ENCODE measurements around the gene PCDHGC4.

The PCDHGC4 gene

DNA sequence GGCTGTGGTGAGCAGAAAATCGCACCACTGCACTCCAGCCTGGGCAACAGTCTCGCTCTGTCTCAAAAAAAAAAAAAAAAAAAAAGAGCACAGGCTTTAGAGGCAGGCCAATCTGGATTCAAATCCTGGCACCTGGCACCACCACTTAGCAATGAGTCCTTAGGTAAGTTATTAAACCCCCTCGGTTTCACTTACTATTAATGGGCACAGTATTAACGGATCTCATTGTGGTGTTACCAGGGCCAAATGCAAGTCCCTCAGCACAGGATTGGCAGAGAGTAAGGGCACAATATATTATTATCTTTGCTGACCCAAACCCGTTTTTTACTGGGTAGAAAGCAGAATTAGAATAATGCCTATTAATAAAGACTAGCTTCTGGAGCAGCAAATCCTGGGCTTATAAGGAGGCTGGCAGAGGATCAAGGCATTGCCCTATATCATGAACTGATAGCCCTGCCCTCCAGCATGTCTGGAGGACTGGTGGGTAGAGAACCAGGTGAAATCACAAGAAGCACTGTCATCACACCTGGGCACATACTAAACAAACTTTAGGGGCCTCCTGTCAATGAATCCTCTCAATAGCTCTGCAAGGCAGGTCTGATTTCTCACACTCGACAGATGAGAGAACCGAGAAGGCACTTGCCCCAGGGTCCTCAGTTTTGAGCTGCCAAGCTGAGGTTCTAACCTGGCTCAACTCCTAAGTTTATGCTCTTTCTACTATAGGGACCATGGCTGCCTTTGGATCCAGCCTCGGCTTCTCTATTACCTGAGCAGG lies 21.7 kb downstream of the PCDHGC4 start:
- in situ Hi-C loops (cut with MboI; ENCODE audit: low sequenced_read_pairs, unreplicated experiment) = no loop called here
- TF ChIP-seq, protein P1, sequence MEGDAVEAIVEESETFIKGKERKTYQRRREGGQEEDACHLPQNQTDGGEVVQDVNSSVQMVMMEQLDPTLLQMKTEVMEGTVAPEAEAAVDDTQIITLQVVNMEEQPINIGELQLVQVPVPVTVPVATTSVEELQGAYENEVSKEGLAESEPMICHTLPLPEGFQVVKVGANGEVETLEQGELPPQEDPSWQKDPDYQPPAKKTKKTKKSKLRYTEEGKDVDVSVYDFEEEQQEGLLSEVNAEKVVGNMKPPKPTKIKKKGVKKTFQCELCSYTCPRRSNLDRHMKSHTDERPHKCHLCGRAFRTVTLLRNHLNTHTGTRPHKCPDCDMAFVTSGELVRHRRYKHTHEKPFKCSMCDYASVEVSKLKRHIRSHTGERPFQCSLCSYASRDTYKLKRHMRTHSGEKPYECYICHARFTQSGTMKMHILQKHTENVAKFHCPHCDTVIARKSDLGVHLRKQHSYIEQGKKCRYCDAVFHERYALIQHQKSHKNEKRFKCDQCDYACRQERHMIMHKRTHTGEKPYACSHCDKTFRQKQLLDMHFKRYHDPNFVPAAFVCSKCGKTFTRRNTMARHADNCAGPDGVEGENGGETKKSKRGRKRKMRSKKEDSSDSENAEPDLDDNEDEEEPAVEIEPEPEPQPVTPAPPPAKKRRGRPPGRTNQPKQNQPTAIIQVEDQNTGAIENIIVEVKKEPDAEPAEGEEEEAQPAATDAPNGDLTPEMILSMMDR (IDR thresholded peaks at IDR 0.05; ENCODE audit: borderline replicate concordance, control extremely low read depth, extremely low read depth, insufficient read depth, missing control alignments) = no peak
- no peak for DNase-seq (ENCODE audit: low spot score)

DNA sequence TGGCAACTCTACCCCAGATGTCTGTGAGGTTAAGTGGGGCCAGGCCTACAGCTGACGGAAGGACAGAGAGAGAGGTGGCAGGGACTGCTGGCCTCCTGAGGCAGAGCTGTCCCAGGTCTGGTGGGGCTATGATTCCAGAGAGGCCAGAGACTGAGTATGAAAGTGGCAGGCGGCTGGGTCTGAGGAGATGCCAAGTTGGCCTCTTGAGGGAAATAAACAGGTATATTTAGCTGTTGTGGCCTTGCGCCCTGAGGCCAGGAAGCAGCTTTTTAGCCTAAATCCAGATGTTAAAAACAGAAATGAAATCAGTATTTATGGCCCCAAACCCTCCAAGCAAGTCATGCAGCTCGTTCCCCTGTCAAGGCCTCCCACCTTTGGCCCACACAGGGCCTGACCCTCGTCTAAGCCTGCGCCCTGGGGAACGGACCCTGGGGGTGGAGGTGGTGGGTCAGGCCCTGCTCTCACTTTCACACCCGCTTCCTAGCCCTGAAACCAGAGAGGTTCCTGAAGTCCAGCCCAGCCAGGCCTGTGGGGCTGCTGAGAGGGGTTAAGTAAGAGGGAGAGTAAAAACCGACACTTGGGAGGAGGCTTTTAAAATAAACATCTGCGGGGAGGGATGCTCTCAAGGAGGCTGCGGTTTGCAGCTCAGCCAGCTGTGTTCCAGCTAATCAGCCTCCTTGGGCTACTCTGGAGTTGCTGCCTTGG lies 22.7 kb downstream of the PCDHGC4 start:
- DNase-seq (ENCODE audit: low spot score) = no peak
- in situ Hi-C loops (cut with MboI; ENCODE audit: low sequenced_read_pairs, unreplicated experiment) = no loop called here
- TF ChIP-seq, protein P1 (IDR thresholded peaks at IDR 0.05; ENCODE audit: borderline replicate concordance, control extremely low read depth, extremely low read depth, insufficient read depth, missing control alignments) = no peak

DNA sequence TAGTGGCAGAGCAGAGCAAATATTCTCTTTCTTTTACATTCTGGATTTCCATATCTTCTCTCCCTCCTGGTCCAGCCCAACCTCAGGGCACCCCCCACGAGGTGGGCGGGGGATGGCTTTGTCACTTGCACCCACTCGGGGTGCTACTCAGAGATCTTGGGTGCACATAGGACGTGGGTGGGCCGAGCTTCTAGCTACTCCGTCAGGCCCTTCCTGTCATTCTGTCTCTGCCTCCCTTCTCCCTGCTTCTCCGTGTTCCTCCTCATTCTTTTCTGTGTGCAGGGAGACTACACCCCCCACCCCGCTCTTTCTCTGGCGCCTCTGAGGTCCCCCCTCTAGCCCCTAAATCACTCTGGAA lies 23.6 kb downstream of the PCDHGC4 start:
- in situ Hi-C loops (cut with MboI; ENCODE audit: low sequenced_read_pairs, unreplicated experiment) = no loop called here
- DNase-seq (ENCODE audit: low spot score) = no peak
- TF ChIP-seq, protein P1 (IDR thresholded peaks at IDR 0.05; ENCODE audit: borderline replicate concordance, control extremely low read depth, extremely low read depth, insufficient read depth, missing control alignments) = no peak

DNA sequence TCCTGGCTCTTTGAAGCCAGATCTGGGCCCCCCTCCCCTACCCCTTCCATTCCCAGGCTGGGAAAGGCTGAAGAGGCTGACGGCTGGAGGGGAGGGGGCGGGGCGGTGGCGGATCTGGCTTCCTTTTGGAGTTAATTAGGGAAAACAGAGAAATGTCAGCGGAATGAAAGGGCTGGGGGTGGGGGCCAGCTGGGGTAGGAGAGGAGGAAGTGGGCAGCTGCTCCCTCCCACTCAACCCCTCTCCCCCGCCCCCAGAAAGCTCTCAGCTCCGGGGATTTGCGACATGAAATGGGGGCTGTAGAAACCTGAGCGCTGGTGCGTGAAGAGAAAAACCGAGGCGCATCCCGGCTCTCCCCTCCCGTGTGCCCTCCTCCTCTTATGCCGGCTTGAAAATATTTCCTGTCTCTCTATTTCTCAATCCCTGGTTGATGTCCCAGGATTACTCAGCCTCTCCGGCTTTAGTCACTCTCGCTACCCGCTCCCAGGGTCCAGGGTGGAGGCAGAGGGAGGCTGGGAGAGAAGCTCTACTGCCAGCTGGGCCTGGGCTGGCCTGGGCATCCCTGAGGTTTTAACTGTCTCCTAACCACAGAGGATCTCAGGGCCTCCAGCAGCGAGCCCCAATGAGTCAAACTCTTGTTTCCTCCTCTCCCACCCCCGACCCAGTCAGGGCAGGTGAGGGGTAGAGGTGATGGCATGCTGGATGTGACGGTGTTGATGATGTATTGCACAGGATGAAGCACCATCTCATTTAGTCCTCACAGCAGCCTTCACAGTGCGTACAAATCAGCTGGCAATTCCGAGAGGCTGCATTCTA lies 24.2 kb downstream of the PCDHGC4 start:
- in situ Hi-C loops (cut with MboI; ENCODE audit: low sequenced_read_pairs, unreplicated experiment) = no loop called here
- no peak for DNase-seq (ENCODE audit: low spot score)
- TF ChIP-seq, protein P1 (IDR thresholded peaks at IDR 0.05; ENCODE audit: borderline replicate concordance, control extremely low read depth, extremely low read depth, insufficient read depth, missing control alignments) = no peak

DNA sequence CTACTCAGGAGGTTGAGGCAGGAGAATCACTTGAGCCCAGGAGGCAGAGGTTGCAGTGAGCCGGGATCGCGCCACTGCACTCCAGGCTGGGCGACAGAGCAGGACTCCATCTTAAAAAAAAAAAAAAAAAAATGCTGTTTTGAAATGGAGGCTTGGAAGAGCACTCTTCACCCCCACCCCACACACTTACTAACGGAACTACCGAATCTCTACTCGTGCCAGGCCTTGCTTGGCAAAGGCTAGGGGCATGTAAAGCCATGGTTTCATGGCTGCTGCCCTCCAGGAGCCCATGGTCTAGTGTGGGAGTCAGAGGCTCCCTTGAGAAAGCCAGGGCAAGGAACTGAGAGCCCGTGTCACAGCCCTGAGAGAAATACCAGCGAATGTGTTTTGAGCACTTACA lies 25.3 kb downstream of the PCDHGC4 start:
- DNase-seq (ENCODE audit: low spot score) = no peak
- in situ Hi-C loops (cut with MboI; ENCODE audit: low sequenced_read_pairs, unreplicated experiment) = no loop called here
- TF ChIP-seq, protein P1 (IDR thresholded peaks at IDR 0.05; ENCODE audit: borderline replicate concordance, control extremely low read depth, extremely low read depth, insufficient read depth, missing control alignments) = no peak

DNA sequence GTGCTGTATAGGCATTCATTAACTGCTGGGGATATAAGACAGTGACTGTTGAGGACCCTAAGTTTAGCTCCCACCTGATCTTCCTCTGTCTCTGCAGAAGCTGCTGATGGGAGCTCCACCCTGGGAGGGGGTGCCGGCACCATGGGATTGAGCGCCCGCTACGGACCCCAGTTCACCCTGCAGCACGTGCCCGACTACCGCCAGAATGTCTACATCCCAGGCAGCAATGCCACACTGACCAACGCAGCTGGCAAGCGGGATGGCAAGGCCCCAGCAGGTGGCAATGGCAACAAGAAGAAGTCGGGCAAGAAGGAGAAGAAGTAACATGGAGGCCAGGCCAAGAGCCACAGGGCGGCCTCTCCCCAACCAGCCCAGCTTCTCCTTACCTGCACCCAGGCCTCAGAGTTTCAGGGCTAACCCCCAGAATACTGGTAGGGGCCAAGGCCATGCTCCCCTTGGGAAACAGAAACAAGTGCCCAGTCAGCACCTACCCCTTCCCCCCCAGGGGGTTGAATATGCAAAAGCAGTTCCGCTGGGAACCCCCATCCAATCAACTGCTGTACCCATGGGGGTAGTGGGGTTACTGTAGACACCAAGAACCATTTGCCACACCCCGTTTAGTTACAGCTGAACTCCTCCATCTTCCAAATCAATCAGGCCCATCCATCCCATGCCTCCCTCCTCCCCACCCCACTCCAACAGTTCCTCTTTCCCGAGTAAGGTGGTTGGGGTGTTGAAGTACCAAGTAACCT lies 26.2 kb downstream of the PCDHGC4 start:
- TF ChIP-seq, protein P1 (IDR thresholded peaks at IDR 0.05; ENCODE audit: borderline replicate concordance, control extremely low read depth, extremely low read depth, insufficient read depth, missing control alignments) = no peak
- DNase-seq (ENCODE audit: low spot score) = no peak
- in situ Hi-C loops (cut with MboI; ENCODE audit: low sequenced_read_pairs, unreplicated experiment) = no loop called here

Data from GM13976 (cell line).